UCSD-AML1 (cell line): ENCODE results near the gene SNAPC5.

Experiments used
- DNase-seq: peaks from one replicate; lab custom pipeline; 2025; ENCODE audit not compliant: unreplicated experiment; lab: John Stamatoyannopoulos, UW

SNAPC5 gene

GRCh38 chr15:66459818-66460615 lies 37.5 kb downstream of the SNAPC5 start:
- no peak for DNase-seq

- DNase-seq = no peak
These were observed 41.4 kb downstream of the SNAPC5 start for GRCh38 chr15:66456211-66456610.

- DNase-seq = no peak
These were observed 43.4 kb downstream of the SNAPC5 start for GRCh38 chr15:66454143-66454542.

DNA sequence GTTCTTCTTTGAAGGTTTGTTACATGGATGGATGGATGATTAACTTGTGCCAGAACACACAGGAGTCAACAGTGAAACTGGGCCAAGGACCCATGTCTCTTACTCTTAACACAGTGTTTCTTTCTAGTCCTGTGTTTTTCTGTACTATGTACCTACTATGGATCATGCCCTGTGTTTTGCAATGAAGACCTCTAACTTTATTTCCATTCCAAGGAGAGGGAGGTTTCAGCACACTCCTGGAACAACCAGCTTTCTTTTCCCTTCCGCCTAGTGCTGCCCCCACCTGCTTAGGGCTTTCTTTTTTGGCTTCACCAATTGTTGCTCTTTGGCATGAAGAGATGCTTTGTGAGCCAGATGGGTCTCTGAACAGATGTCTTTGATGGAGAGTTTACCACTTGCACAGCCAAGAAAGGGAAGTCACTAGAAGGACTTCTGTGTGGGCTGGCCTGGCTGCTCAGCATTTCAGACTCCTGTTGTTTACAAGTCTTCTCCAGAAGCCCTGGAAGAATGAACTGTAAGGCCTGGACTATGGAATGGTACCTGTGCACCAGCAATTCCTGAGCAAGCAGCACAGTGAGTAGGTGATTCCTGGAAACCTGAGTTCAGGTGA lies 44.5 kb downstream of the SNAPC5 start:
- no peak for DNase-seq

GRCh38 chr15:66452420-66452819 lies 45.1 kb downstream of the SNAPC5 start:
- no peak for DNase-seq
